ENCODE data around the gene EIF5A2. TPM values are rescaled to one million over a fixed set of nuclear protein-coding genes. Genes with fewer than 3 reads are reported as not detected.

Gene EIF5A2
- total and polyA plus RNA-seq, 4 donors: 1.6 to 2.4 (median 1.9) TPM

- Histone ChIP-seq H3K9me3 (ENCODE audit: control insufficient read depth in 4 of 4, low read length in 3 of 4) (no peaks in the 10 kb centered on the region), H3K27ac (ENCODE audit: low read depth in 1 of 2, low read length in 2 of 2) (no peak overlapping the region), H3K9ac (ENCODE audit: low read depth in 1 of 2, low read length in 2 of 2) (no peak overlapping the region), H3K4me1 (ENCODE audit: control insufficient read depth in 4 of 4, insufficient read depth in 4 of 4, low read length in 3 of 4) (peaks cover 0 to 9% (median 4%) of the 10 kb centered on the region in 4 donors), H3K27me3 (ENCODE audit: control insufficient read depth in 4 of 4, insufficient read depth in 4 of 4, low read length in 3 of 4) (no peaks in the 10 kb centered on the region), H3K4me3 (ENCODE audit: low read depth in 1 of 3, low read length in 3 of 3) (no peak overlapping the region), H3K36me3 (ENCODE audit: control insufficient read depth in 4 of 4, insufficient read depth in 3 of 4, low read depth in 1 of 4, low read length in 3 of 4) (no peaks in the 10 kb centered on the region)
- no peak for TF ChIP-seq EGR1 (IDR thresholded peaks at IDR 0.05; ENCODE audit: low read depth in 2 of 2)
- DNase-seq (ENCODE audit: low spot score): no peak
- WGBS: 93% methylated on average over 13 of the region's 13 CpGs
Measured at GRCh38 chr3:170953229-170953628, 44.8 kb upstream of the EIF5A2 start.

- TF ChIP-seq YY1 (IDR thresholded peaks at IDR 0.05): no peak
- peak; percentile 18 to 30 for TF ChIP-seq HNF4A (conservative IDR thresholded peaks at IDR 0.05)
- TF ChIP-seq NR2F2 (IDR thresholded peaks at IDR 0.05): no peak
- TF ChIP-seq ZBTB33 (IDR thresholded peaks at IDR 0.05): no peak
- TF ChIP-seq FOXA2 (IDR thresholded peaks at IDR 0.05): peak; percentile 9
- peak in 1 of 2 donors; percentile 14 for TF ChIP-seq RAD21 (IDR thresholded peaks at IDR 0.05)
- TF ChIP-seq, protein P1, sequence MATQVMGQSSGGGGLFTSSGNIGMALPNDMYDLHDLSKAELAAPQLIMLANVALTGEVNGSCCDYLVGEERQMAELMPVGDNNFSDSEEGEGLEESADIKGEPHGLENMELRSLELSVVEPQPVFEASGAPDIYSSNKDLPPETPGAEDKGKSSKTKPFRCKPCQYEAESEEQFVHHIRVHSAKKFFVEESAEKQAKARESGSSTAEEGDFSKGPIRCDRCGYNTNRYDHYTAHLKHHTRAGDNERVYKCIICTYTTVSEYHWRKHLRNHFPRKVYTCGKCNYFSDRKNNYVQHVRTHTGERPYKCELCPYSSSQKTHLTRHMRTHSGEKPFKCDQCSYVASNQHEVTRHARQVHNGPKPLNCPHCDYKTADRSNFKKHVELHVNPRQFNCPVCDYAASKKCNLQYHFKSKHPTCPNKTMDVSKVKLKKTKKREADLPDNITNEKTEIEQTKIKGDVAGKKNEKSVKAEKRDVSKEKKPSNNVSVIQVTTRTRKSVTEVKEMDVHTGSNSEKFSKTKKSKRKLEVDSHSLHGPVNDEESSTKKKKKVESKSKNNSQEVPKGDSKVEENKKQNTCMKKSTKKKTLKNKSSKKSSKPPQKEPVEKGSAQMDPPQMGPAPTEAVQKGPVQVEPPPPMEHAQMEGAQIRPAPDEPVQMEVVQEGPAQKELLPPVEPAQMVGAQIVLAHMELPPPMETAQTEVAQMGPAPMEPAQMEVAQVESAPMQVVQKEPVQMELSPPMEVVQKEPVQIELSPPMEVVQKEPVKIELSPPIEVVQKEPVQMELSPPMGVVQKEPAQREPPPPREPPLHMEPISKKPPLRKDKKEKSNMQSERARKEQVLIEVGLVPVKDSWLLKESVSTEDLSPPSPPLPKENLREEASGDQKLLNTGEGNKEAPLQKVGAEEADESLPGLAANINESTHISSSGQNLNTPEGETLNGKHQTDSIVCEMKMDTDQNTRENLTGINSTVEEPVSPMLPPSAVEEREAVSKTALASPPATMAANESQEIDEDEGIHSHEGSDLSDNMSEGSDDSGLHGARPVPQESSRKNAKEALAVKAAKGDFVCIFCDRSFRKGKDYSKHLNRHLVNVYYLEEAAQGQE (IDR thresholded peaks at IDR 0.05): no peak
- TF ChIP-seq FOXA1 (IDR thresholded peaks at IDR 0.05): no peak
- TF ChIP-seq, protein P2, sequence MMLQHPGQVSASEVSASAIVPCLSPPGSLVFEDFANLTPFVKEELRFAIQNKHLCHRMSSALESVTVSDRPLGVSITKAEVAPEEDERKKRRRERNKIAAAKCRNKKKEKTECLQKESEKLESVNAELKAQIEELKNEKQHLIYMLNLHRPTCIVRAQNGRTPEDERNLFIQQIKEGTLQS (IDR thresholded peaks at IDR 0.05): no peak
- TF ChIP-seq HNF4G (IDR thresholded peaks at IDR 0.05): no peak
- no peak for TF ChIP-seq TAF1 (conservative IDR thresholded peaks at IDR 0.05)
- TF ChIP-seq EGR1 (IDR thresholded peaks at IDR 0.05; ENCODE audit: low read depth in 2 of 2): no peak
- no peak for TF ChIP-seq GABPA (IDR thresholded peaks at IDR 0.05 in 1 of 2, conservative IDR thresholded peaks at IDR 0.05 in 1 of 2)
- TF ChIP-seq, protein P3, sequence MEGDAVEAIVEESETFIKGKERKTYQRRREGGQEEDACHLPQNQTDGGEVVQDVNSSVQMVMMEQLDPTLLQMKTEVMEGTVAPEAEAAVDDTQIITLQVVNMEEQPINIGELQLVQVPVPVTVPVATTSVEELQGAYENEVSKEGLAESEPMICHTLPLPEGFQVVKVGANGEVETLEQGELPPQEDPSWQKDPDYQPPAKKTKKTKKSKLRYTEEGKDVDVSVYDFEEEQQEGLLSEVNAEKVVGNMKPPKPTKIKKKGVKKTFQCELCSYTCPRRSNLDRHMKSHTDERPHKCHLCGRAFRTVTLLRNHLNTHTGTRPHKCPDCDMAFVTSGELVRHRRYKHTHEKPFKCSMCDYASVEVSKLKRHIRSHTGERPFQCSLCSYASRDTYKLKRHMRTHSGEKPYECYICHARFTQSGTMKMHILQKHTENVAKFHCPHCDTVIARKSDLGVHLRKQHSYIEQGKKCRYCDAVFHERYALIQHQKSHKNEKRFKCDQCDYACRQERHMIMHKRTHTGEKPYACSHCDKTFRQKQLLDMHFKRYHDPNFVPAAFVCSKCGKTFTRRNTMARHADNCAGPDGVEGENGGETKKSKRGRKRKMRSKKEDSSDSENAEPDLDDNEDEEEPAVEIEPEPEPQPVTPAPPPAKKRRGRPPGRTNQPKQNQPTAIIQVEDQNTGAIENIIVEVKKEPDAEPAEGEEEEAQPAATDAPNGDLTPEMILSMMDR (IDR thresholded peaks at IDR 0.05; ENCODE audit: low read depth, low read length, missing input control): no peak
- TF ChIP-seq JUND (IDR thresholded peaks at IDR 0.05): no peak
- TF ChIP-seq RXRA (IDR thresholded peaks at IDR 0.05): peak in 1 of 2 donors; percentile 28
- TF ChIP-seq SP1 (IDR thresholded peaks at IDR 0.05): no peak
- TF ChIP-seq, protein P4, sequence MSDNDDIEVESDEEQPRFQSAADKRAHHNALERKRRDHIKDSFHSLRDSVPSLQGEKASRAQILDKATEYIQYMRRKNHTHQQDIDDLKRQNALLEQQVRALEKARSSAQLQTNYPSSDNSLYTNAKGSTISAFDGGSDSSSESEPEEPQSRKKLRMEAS (IDR thresholded peaks at IDR 0.05): no peak
- Histone ChIP-seq H3K4me1 (ENCODE audit: control insufficient read depth in 4 of 4, insufficient read depth in 4 of 4, low read length in 3 of 4) (peaks cover 0 to 9% (median 4%) of the 10 kb centered on the region in 4 donors), H3K36me3 (ENCODE audit: control insufficient read depth in 4 of 4, insufficient read depth in 3 of 4, low read depth in 1 of 4, low read length in 3 of 4) (no peaks in the 10 kb centered on the region), H3K27ac (ENCODE audit: low read depth in 1 of 2, low read length in 2 of 2) (no peak overlapping the region), H3K9me3 (ENCODE audit: control insufficient read depth in 4 of 4, low read length in 3 of 4) (no peaks in the 10 kb centered on the region), H3K4me3 (ENCODE audit: low read depth in 1 of 3, low read length in 3 of 3) (no peak overlapping the region), H3K9ac (ENCODE audit: low read depth in 1 of 2, low read length in 2 of 2) (no peak overlapping the region), H3K27me3 (ENCODE audit: control insufficient read depth in 4 of 4, insufficient read depth in 4 of 4, low read length in 3 of 4) (no peaks in the 10 kb centered on the region)
- no peak for DNase-seq (ENCODE audit: low spot score)
- WGBS: 32% methylated on average over 2 of the region's 2 CpGs
Measured at GRCh38 chr3:170949211-170949610, 40.8 kb upstream of the EIF5A2 start.

All from liver (tissue), 9 donors.